Mesenteric fat pad (tissue), 1 donor: ENCODE measurements around the gene DDX21. TPM values are rescaled to one million over a fixed set of nuclear protein-coding genes. Genes with fewer than 3 reads are reported as not detected.

Experiments
- total RNA-seq: library from RNA; stranded (reverse); fragmentation: NEBNext Ultra II Directional; extraction: Animal tissue kit (Norgen Biotek cat#: 25700); gene quantifications from one replicate; pipeline ENCODE4 v1.2.1, GENCODE V29; 2021
- donor health status: DM: yes; HTN: yes; CAD: no.

Gene DDX21
- total RNA-seq, 1 donor from 2014 or later: 110 TPM

Other genes starting within 250 kb of the DDX21 start
- 51.9 TPM for gene CCAR1, start 234.9 kb upstream of the DDX21 start, total RNA-seq
- gene STOX1, start 128.6 kb upstream of the DDX21 start, total RNA-seq: 8.1 TPM
- gene DDX50, start 54.9 kb upstream of the DDX21 start, total RNA-seq: 33.3 TPM
- gene KIFBP, start 32.6 kb downstream of the DDX21 start, total RNA-seq: 34.7 TPM
- 404 TPM for gene SRGN, start 131.9 kb downstream of the DDX21 start, total RNA-seq
- 63.0 TPM for gene VPS26A, start 168.0 kb downstream of the DDX21 start, total RNA-seq
- gene SUPV3L1, start 224.1 kb downstream of the DDX21 start, total RNA-seq: 27.0 TPM